Effector memory CD8-positive, alpha-beta T cell (primary cell): ENCODE data around the gene SP2.

Experiments
- ATAC-seq: fragments of 150-1000 bp; cut with Tn5 transposase; replicated peaks from 2 replicates; pipeline ENCODE4 v1.10.0; 2021; ENCODE audit warnings: mild to moderate bottlenecking, moderate library complexity
- DNase-seq, 3 experiments: peaks; one replicate each; pipeline ENCODE4 v3.0.0; 2021
- H3K27ac Mint-ChIP-seq, 2 donors: one replicate each; pipeline ENCODE4 v1.8.0; 2022; ENCODE audit warnings: mild to moderate bottlenecking in 2 of 2, mixed read lengths in 2 of 2, moderate library complexity in 2 of 2
- H3K27me3 Mint-ChIP-seq, 2 donors: one replicate each; pipeline ENCODE4 v1.8.0; 2022; ENCODE audit warnings: mixed read lengths in 2 of 2
- H3K36me3 Mint-ChIP-seq: one replicate; pipeline ENCODE4 v1.8.0; 2022; ENCODE audit warnings: mild to moderate bottlenecking, moderate library complexity, mixed read lengths; ENCODE audit not compliant: insufficient read depth
- H3K4me1 Mint-ChIP-seq, 2 donors: one replicate each; pipeline ENCODE4 v1.8.0; 2022; ENCODE audit warnings: low read depth in 2 of 2, mixed read lengths in 2 of 2
- H3K4me3 Mint-ChIP-seq, 2 donors: one replicate each; pipeline ENCODE4 v1.8.0; 2022; ENCODE audit warnings: mild to moderate bottlenecking in 2 of 2, mixed read lengths in 2 of 2, moderate library complexity in 2 of 2
- H3K9me3 Mint-ChIP-seq, 2 donors: one replicate each; pipeline ENCODE4 v1.8.0; 2022; ENCODE audit warnings: mixed read lengths in 2 of 2

Gene SP2

GRCh38 chr17:47978324-47978723 lies 82.3 kb downstream of the SP2 start:
- Mint-ChIP-seq H3K36me3 (peaks cover 50% of the 10 kb centered on the region), H3K4me1 (peaks cover 18 to 26% of the 10 kb centered on the region in 2 donors), H3K27ac (no peak overlapping the region), H3K27me3 (no peaks in the 10 kb centered on the region), H3K9me3 (no peaks in the 10 kb centered on the region), H3K4me3 (no peak overlapping the region)
- DNase-seq: peak; percentile 24 to 34 (median 31)
- ATAC-seq: peak; percentile 69
